Prostate gland (tissue), 2 donors: ENCODE results near the gene MTX2.

ENCODE experiments used
- CTCF ChIP-seq, 4 experiments: fragments of 200-600 bp in 2 of 4; fragments of 450-650 bp in 2 of 4; sonication (generic) in 2 of 4; IDR thresholded peaks; 1 replicate in 3 of 4; 2 replicates in 1 of 4; pipeline ENCODE4 v1.5.1; 2016 to 2019; ENCODE audit warnings: antibody characterized with exemption in 4 of 4, mild to moderate bottlenecking in 2 of 4, moderate library complexity in 2 of 4
- POLR2A ChIP-seq: fragments of 450-650 bp; IDR thresholded peaks from one replicate; pipeline ENCODE4 v1.6.1; 2016; ENCODE audit warnings: antibody characterized with exemption, mild to moderate bottlenecking
- POLR2AphosphoS5 ChIP-seq: sonication (generic); formaldehyde crosslinking; IDR thresholded peaks from one replicate; pipeline ENCODE4 v1.6.1; 2017; ENCODE audit warnings: antibody characterized with exemption

- TF ChIP-seq CTCF (IDR thresholded peaks at IDR 0.05) (no peak), POLR2AphosphoS5 (no peak), POLR2A (no peak)
Measured at GRCh38 chr2:176338395-176338794, 69.2 kb downstream of the MTX2 start.
